Upper lobe of right lung (tissue), 1 donor: ENCODE measurements around the gene SPC24. TPM values are rescaled to one million over a fixed set of nuclear protein-coding genes. Genes with fewer than 3 reads are reported as not detected.
"Not testable (repeated sequence)": the region's sequence is repeated elsewhere in the genome, so short reads cannot be mapped to it uniquely, and the experiment has no call there.

Source experiments
- ATAC-seq: fragments of 200-7000 bp; cut with Tn5 transposase; one replicate; pipeline ENCODE4 v1.9.1; 2020; ENCODE audit warnings: mild to moderate bottlenecking, moderate library complexity
- DNase-seq: peaks from one replicate; pipeline ENCODE4 v3.0.0-alpha.2; 2020
- H3K27ac ChIP-seq: fragments of 200-600 bp; one replicate; pipeline ENCODE4 v1.8.0; 2022
- H3K27me3 ChIP-seq: fragments of 200-600 bp; one replicate; pipeline ENCODE4 v1.8.0; 2022; ENCODE audit warnings: mild to moderate bottlenecking
- H3K36me3 ChIP-seq: fragments of 200-600 bp; one replicate; pipeline ENCODE4 v1.8.0; 2022
- H3K4me1 ChIP-seq: fragments of 200-600 bp; one replicate; pipeline ENCODE4 v1.8.0; 2022
- H3K4me3 ChIP-seq: fragments of 200-600 bp; one replicate; pipeline ENCODE4 v1.8.0; 2022; ENCODE audit warnings: mild to moderate bottlenecking
- H3K9me3 ChIP-seq: fragments of 200-600 bp; one replicate; pipeline ENCODE4 v1.8.0; 2022
- intact Hi-C: fragments of 100-400 bp; cut with DNase I; formaldehyde crosslinking; loops from one replicate; pipeline ENCODE4 v1.11.0; 2022
- total RNA-seq: library from RNA; stranded (reverse); fragmentation: NEBNext Ultra II Directional; extraction: Animal tissue kit (Norgen Biotek cat#: 25700); gene quantifications from one replicate; pipeline ENCODE4 v1.2.1, GENCODE V29; 2021
- TF ChIP-seq, protein P1 (sequence below): fragments of 200-600 bp; IDR thresholded peaks from one replicate; pipeline ENCODE4 v1.8.0; 2022; ENCODE audit warnings: antibody characterized with exemption
- donor health status: DM: no; HTN: yes; CAD: no; lungs with severe emphysema.

Gene SPC24
- total RNA-seq, 1 donor from 2014 or later: 1.1 TPM

- H3K4me1 ChIP-seq: peaks cover 21% of the 10 kb centered on the region
Observed at GRCh38 chr19:11165486-11166030, 10.0 kb upstream of the SPC24 start.

GRCh38 chr19:11164879-11165406 lies 9.4 kb upstream of the SPC24 start:
- H3K4me3 ChIP-seq: no peak overlapping the region
- peaks cover 27% of the 10 kb centered on the region for H3K4me1 ChIP-seq
- peaks cover 40% of the 10 kb centered on the region for H3K36me3 ChIP-seq
- no peak for DNase-seq
- intact Hi-C loops: no loop called here
- TF ChIP-seq, protein P1, sequence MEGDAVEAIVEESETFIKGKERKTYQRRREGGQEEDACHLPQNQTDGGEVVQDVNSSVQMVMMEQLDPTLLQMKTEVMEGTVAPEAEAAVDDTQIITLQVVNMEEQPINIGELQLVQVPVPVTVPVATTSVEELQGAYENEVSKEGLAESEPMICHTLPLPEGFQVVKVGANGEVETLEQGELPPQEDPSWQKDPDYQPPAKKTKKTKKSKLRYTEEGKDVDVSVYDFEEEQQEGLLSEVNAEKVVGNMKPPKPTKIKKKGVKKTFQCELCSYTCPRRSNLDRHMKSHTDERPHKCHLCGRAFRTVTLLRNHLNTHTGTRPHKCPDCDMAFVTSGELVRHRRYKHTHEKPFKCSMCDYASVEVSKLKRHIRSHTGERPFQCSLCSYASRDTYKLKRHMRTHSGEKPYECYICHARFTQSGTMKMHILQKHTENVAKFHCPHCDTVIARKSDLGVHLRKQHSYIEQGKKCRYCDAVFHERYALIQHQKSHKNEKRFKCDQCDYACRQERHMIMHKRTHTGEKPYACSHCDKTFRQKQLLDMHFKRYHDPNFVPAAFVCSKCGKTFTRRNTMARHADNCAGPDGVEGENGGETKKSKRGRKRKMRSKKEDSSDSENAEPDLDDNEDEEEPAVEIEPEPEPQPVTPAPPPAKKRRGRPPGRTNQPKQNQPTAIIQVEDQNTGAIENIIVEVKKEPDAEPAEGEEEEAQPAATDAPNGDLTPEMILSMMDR: no peak
- H3K27me3 ChIP-seq: no peaks in the 10 kb centered on the region
- peak overlapping the region; percentile 67 for H3K27ac ChIP-seq
- peak; percentile 40 for ATAC-seq
- H3K9me3 ChIP-seq: no peaks in the 10 kb centered on the region

More at GRCh38 chr19:11165486-11166030, 10.0 kb upstream of the SPC24 start:
- H3K27ac ChIP-seq: peak overlapping the region; percentile 67
- H3K4me3 ChIP-seq: no peak overlapping the region
- no peaks in the 10 kb centered on the region for H3K9me3 ChIP-seq
- H3K27me3 ChIP-seq: no peaks in the 10 kb centered on the region
- ATAC-seq (no peak), DNase-seq (no peak)
- TF ChIP-seq, protein P1: no peak
- peaks cover 46% of the 10 kb centered on the region for H3K36me3 ChIP-seq
- intact Hi-C loops: no loop called here

DNA sequence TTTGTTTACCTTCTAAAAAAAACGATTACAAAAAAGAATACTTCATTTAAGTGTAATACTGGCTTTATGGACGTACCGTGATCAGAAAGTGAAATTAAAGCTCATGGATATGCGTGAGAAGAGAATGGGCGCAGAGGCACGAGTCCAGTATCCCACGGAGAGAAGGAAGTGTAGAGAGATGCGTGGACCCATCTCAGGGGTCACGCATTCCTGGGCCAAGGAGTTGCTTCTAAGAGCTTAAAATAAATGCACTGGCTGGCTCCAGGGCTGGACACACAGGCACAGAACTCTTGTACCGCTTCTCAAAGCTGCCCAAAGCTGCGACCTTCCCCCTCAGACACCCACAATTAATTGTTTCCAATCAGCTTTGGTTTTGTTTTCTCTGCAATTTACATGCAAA lies 8.7 kb upstream of the SPC24 start:
- DNase-seq (no peak), ATAC-seq (no peak)
- TF ChIP-seq, protein P1: no peak
- Histone ChIP-seq H3K9me3 (no peaks in the 10 kb centered on the region), H3K36me3 (peaks cover 33% of the 10 kb centered on the region), H3K4me3 (no peak overlapping the region), H3K27me3 (no peaks in the 10 kb centered on the region), H3K27ac (peak overlapping the region; percentile 67), H3K4me1 (peaks cover 34% of the 10 kb centered on the region)
- intact Hi-C loops: no loop called here

GRCh38 chr19:11160440-11160768 lies 4.8 kb upstream of the SPC24 start:
- H3K4me3 ChIP-seq, H3K27ac ChIP-seq, DNase-seq, ATAC-seq, H3K9me3 ChIP-seq, H3K36me3 ChIP-seq, intact Hi-C loops, H3K27me3 ChIP-seq: not testable (repeated sequence)
- H3K4me1 ChIP-seq: peaks cover 52% of the 10 kb centered on the region

DNA sequence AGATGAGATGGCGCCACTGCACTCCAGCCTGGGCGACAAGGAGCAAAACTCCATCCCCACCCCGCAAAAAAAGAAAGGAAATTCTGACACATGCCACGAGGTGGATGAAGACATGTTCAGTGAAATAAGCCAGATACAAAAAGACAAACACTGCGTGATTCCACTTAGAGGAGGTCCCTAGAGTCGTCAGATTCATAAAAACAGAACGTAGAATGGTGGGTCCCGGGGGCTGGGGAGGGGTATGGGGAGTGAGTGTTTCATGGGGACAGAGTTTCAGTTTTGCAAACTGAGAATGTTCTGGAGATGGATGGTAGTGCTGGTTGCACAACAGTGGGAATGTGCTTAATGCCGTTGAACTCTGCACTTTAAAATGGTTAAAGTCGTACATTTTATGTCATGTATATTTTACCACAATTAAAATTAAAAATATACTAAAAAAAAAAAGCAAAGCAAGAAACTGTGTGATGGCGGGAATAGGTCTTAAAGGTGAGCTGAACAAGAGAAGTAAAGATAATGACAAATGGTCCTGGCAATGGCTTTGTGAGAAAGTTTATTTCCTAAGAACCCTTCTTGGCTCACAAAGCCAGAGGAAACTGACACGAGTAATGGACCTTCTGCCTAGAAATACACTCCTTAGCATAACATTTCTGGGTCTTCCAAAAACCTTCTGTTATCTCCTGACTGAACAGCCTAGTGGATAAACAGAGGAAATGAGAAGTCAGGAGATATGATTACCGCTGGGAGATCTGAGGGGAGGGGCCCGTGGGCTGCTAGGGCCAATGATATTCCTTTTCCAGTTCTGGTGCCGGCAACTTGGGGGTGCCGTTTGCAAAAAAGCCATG lies 4.2 kb upstream of the SPC24 start:
- DNase-seq (no peak), ATAC-seq (no peak)
- intact Hi-C loops: no loop called here
- Histone ChIP-seq H3K4me3 (no peak overlapping the region), H3K27ac (peak overlapping the region; percentile 42), H3K9me3 (no peaks in the 10 kb centered on the region), H3K36me3 (no peaks in the 10 kb centered on the region), H3K4me1 (peaks cover 53% of the 10 kb centered on the region), H3K27me3 (no peaks in the 10 kb centered on the region)
- TF ChIP-seq, protein P1: peak; percentile 4

DNA sequence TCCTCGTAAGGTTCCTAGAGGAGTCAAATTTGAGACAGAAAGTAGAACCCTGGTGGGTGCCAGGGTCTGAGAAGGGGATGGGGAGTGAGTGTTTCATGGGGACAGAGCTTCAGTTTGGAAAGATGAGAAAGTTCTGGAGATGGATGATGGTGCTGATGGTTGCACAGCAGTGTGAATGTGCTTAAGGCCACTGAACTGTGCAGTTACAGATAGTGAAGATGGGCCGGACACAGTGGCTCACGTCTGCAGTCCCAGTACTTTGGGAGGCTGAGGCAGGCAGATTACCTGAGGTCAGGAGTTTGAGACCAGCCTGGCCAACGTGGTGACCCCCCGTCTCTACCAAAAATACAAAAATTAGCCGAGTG lies 917 bp downstream of the SPC24 start:
- no peak overlapping the region for H3K4me3 ChIP-seq
- H3K9me3 ChIP-seq: no peaks in the 10 kb centered on the region
- ATAC-seq (no peak), DNase-seq (no peak)
- no peaks in the 10 kb centered on the region for H3K36me3 ChIP-seq
- TF ChIP-seq, protein P1: no peak
- no peak overlapping the region for H3K27ac ChIP-seq
- peaks cover 48% of the 10 kb centered on the region for H3K4me1 ChIP-seq
- no peaks in the 10 kb centered on the region for H3K27me3 ChIP-seq
- intact Hi-C loops: no loop called here
